HG02571 (cell line): ENCODE results near the gene BOK.
"Not testable (repeated sequence)": the region's sequence is repeated elsewhere in the genome, so short reads cannot be mapped to it uniquely, and the experiment has no call there.

Source experiments
- ATAC-seq: cut with Tn5 transposase; IDR thresholded peaks from one replicate; pipeline ENCODE4 v1.9.1; 2021; ENCODE audit warnings: mild to moderate bottlenecking, moderate library complexity; ENCODE audit not compliant: unreplicated experiment

Gene BOK

DNA sequence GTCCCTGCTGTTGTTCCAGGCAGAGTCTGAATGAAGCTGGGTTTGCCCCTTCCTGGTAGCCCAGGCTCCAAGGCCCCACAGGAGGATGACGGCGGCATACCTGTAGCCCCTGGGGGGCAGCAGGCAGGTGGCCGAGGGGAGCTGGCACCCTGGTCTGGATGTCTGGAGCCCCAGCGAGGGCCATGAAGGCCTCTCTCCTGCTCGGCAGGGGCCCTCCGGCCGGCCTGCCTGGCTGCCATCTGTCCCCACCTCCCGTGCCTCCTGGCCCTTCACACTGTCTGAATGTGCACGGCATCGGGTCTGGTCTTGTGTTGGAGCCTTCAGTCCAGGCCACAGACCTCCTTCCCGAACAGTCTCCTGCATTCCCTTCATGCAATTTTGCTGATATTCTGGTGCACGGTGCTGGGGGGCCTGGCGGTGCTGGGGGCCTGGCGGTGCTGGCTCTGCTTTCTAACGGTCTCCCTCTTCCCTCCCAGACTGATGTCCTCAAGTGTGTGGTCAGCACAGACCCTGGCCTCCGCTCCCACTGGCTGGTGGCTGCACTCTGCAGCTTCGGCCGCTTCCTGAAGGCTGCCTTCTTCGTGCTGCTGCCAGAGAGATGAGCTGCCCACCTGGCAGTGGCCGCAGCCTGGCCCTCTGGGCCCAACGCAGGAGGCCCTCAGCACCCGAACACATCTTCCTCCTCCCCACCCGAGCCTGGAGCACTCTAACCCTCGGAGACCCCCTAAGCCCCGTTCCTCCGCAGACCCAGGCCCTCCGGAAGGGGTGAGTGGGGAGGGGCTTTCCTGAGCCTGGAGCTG, 13.5 kb downstream of the BOK start:
- no peak for ATAC-seq

DNA sequence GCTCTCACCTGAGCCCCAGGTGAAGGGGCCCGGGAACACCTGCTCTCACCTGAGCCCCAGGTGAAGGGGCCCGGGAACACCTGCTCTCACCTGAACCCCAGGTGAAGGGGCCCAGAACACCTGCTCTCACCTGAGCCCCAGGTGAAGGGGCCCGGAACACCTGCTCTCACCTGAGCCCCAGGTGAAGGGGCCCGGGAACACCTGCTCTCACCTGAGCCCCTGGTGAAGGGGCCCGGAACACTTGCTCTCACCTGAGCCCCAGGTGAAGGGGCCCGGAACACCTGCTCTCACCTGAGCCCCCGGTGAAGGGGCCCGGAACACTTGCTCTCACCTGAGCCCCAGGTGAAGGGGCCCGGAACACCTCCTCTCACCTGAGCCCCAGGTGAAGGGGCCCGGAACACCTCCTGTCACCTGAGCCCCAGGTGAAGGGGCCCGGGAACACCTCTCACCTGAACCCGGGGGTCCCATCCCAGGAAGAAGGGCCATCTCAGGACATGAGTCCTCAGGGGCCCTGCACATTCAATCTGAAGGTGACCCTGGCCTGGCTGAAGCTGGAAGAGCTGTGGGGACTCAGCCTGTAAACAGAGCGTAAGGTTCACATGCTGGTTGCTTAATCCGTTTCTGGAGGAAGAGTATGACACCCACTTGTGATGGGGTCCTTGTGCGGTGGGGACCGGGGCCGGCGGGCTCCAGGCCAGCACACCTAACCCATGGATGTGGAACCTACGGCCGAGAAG, 14.5 kb downstream of the BOK start:
- not testable (repeated sequence) for ATAC-seq

DNA sequence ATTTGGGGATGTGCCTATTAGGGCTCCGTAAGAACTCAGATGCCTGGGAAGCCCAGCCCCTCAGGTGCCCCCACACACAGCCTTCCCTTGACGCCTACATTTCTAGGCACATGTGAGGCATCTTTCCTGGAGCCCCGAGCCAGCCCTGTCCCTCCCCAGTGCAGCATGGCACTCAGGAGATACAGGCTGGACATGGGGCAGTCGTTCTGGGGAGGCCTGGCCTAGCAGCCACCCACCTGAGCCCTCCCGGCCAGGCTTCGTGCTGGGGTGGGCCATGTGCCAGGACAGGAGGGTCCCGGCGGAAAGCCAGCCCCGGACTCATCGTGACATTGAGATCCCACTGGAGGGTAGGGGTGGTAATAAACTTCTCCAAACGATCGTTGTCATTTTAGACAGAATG, 15.2 kb downstream of the BOK start:
- no peak for ATAC-seq

DNA sequence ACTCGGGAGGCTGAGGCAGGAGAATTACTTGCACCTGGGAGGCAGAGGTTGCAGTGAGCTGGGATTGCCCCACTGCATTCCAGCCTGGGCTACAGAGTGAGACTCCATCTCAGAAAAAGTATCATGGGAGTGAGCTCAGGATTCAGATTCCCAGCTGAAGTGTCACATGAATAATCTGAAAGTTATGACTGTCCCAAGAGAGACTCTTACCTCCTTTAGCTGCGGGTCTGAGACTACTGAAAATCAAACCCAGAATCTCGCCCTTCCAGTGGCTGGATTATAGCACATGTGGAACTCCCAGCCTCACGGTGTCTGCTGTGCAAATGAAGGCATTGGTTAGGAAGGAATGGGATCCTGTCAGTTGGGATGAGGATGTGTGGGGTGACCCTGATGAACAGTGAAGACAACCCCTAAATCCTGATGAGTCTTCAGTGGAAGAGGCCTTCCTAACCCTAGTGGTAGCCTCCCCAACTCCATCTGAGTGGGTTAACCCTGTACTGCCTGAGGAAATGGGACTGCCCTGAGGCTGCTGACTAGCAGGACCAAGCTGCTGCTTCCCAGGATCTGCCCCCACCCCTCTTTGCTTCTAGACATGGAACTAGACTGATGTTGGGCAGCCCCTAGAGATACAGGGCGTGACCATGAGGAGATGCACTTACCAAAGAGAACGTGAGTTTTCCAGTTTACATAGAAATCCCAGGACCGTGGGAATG, 16.5 kb downstream of the BOK start:
- ATAC-seq = no peak

DNA sequence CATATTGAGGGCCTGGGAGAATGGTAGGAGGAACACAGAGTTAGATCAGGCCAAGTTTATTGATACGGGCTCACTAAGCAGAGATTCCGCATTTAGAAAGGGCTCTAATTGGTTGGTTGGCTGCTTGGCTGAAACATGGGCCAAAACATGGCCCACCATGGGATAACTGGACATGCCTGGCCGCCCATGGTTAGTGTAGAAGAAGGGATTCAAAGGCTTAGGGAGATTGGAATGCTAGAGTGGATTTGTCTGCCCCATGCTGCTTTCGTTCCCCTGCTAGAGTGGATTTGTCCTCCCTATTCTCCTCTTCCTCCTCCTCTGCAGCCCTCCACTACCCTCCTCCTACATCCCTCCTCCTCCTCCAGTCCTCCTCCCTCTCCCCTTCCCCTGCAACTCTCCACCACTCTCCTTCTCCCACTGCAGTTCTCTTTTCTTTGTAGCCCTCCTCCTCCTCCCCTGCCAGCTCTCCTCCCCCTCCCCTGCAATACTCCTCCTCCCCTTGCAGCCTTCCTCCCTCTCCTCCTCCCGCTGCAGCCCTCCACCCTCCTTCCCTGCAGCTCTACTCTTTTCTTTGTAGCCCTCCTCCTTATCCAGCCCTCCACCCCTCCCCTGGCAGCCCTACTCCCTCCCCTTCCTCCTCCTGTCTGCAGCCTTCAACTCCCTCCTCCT, 17.2 kb downstream of the BOK start:
- no peak for ATAC-seq

DNA sequence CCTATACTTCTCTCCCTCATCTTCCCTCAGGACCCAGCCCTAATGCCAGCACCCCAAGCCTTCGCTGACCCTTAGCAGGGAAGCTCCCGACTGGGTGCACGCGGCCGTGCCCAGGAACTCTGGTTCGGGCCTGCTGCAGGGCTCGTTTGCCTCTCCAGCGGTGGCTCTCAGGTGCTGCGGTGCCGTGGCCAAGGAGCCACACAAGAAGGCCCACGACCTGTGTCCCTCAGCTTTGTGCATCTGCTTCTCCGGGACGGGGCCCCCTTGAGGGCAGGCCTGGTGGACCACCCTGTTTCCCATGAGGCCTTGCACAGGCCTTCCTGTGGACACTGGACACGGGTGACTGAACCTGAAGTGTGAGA, 17.7 kb downstream of the BOK start:
- ATAC-seq = no peak

DNA sequence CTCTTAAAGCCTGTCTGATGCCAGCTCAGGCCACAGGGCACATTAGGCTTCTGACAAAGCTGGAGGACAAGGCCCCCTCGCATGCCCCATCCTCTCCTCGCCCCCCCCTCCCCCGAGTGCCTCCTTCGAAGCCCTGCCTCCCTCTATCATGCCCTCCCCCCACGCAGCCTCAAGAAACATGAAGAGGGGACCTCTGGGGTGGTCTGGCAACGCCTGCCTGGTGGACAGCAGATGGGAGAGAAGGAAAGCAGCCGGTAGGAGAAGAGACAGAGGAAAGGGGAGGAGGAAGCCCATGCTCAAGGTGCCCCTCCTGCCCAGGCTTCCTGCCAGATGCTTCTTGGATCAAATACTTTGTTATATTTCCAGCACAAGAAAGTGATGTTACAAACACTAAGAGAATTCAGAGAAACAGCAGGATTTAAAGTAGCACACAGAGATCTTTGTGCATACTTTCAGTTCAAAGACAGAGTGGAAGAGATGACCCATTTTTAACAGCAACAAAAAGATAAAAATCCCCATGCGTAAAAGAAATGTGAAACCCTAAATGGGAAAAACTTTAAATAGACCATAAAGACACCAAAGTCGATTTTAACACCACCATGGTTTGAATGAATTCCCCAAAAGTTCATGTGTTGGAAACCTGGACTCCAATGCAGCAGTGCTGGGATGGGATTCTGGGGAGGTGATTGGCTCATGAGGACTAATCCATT, 19.0 kb downstream of the BOK start:
- ATAC-seq = no peak

DNA sequence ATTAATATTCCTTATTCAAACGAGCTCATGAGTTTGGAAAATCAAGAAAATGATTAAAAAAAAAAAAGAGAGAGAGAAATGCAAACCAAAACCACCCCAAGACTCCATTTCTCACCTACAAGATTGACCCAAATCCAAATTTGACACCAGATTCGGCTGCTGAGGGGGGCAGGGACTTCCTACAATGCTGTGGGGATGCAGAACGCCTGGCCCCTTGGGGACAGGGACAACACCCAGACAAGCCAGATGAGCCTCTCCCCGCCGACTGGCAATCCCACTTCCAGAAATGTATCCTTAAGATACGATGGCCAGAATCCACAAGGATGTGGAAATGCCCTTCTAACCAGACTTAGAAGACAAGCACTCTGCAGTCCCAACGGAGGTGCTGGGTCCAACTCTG, 20.7 kb downstream of the BOK start:
- no peak for ATAC-seq

DNA sequence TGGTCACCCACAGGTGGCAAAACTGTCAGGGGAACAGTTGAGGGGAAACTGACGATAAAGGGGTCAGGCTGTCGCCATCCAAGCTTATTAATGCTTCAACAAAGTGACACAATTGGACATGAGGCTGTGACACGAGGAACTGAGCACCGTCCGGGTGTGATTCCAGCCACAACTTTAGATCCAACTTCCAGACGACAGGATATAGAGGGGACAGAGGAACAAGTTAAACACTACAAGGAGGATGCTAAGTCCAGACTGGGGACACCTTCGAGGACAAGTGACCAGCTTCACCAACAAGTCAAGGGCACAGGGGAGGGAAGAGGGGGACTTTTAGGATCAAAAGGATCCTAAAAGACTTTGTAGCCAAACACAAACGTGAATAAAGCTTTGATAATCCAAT, 23.8 kb downstream of the BOK start:
- ATAC-seq = no peak

DNA sequence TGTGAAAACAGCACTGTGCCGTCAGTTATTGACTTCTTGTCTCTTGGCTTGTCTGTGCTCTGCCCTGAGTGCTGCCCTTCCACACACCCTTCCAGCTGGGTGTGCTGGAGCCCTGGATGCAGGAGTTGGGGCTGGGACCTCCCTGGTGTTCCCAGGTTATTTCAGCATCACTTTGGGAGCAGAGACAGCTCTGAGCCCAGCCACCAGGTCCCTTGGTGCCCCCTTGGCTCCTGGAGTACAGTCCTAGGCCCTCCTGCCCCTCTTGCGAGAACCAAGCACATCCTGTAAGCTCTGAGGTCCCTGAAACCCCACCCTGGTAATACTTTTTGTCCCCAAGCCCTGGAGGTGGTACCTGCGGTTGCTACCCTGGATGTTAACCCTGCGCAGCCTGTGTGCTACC, 24.3 kb downstream of the BOK start:
- no peak for ATAC-seq

DNA sequence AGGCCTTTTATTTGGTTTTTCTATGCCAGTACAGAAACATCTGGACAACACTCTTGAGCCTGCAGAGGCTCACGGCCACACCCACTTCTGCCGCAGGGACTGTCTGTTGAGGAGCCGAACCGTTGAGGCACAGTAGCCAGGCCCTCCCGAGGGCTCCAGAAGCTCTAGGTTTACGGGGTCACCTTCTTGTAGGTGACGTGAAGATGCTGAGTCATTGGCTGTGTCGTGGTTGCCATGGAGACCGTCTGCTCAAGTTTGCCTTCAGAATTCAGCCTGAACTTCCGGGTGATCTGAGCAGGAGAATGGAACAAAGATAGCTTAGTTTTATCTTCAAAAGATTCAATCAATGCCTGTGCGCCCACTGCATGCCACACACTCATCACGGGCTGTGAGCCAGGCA, 25.9 kb downstream of the BOK start:
- no peak for ATAC-seq

DNA sequence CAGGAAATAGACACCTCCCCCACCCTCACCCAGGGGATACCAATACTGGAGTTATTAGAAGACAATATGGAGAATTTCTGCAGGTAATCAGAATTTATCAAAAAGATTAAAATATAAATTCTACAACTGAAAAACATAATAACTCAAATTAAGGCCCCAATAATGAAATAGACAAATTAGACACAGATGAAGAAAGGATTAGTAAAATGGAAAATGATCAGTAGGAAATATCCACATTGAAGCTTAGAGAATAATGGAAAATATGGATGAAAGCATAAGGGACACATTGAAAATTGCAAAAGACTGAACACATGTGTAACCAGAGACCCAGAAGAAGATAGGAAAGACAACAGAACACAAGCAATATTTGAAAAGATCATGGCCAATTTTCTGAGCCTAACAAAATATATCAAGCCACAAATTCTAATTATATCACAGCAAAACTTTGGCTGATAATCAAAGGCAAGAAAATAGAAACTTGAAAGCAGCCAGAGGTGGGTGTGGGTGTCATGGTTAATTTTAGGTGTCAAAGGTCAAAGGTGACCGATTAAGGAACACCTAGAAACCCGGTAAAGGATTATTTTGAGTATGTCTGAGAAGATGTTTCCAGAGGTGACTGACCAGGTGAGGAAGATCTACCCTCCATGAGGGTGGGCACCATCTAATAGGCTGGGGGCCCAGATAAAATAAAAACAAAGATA, 28.2 kb downstream of the BOK start:
- ATAC-seq = no peak

DNA sequence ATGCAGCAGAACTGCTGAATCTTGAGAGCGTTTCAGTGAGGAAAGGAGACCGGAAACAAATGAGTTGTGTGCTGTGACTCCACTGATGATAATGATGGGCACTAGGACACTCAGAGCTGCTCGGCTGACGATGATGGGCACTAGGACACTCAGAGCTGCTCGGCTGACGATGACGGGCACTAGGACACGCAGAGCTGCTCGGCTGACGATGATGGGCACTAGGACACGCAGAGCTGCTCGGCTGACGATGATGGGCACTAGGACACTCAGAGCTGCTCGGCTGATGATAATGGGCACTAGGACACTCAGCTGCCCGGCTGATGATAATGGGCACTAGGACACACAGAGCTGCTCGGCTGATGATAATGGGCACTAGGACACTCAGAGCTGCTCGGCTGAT, 31.3 kb downstream of the BOK start:
- not testable (repeated sequence) for ATAC-seq

DNA sequence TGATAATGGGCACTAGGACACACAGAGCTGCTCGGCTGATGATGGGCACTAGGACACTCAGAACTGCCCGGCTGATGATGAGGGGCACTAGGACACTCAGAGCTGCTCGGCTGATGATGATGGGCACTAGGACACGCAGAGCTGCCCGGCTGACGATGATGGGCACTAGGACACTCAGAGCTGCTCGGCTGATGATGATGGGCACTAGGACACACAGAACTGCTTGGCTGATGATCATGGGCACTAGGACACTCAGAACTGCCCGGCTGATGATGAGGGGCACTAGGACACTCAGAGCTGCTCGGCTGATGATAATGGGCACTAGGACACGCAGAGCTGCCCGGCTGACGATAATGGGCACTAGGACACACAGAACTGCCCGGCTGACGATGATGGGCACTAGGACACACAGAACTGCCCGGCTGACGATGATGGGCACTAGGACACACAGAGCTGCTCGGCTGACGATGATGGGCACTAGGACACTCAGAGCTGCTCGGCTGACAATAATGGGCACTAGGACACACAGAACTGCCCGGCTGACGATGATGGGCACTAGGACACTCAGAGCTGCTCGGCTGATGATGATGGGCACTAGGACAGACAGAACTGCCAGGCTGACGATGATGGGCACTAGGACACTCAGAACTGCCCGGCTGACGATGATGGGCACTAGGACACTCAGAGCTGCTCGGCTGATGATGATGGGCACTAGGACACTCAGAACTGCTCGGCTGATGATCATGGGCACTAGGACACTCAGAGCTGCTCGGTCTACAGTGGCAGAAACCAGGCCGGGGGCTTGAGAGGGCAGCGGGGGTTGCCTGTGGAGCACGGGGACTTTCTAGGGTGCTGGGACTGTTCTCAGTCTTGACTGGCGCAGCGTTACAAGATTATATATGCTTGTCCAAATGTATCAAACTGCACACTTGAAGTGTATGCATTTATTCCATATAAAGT, 32.2 kb downstream of the BOK start:
- not testable (repeated sequence) for ATAC-seq

DNA sequence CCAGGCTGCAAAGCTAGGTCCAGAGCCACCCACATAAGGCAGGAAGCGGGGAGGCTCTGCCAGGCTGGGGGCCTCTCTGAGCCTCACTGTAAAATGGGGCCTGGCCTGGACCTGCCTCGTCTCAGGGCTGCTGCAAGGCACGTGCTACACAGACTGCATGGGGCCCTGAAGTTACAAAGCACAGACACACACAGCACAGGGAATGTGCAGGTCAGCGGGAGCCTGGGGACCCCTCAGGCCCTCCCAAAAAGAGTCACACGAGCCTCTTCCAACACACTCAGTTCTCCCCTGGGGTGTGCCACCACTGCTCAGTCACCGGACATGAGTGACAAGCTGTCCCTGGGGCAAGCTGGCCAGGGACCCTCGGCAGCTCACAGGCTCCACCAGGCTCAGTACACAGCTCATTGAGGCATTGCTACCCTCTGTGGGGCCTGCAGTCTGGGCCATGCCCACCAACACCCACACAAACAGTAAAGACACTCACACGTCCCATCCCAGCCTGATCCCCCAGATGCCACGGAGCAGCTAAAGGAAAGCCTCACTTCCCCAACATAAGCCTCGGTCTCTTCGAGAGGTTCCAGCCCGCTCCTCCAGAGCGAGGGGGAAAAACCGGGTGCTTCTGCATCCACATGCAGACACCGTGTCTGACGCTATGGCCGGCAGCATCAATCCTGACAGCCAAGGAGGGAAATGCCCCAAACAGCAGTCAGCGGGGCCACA, 33.7 kb downstream of the BOK start:
- ATAC-seq = no peak

DNA sequence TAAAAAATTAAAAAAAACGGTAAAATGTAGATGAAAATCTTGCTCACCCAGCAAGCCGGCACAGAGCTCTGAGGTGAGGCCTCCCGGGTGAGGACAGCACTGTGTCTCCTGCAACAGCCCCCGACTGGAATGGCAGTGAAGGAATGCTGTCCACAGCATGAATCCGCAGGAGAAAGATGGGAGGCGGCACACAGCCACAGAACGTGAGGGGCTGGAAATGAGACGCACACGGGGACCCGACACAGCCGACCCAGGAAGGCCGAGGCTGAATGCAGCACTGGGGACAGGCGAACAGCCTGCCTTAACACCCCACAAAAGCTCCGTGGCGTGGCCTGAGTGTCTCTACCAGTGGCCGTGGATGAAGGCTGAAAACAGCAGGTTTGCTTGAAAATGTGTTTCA, 34.7 kb downstream of the BOK start:
- ATAC-seq = no peak

DNA sequence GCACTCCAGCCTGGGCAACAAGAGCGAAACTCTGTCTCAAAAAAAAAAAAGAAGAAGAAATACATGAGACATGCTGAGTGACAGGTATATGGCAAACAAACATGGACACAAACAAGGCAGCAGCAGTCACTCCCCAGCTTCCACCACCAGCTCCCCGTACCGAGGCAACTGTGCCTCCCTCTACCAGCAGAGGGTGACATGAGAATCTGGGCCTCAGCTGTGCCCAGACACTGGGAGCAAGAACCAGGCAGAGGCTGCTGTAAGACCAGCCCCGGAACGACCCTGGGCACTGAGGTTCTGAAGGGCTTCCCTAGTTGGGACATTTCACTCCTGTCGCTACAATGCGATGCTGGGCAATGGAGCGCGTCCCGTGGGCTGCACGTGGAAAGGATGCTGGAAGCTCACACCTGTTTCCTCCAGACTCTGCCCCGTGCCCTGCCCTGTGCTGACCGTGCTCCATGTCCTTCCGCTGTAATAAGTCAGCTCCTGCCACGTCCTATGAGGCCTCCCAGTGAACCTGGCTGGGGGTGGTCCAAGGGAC, 37.1 kb downstream of the BOK start:
- no peak for ATAC-seq

DNA sequence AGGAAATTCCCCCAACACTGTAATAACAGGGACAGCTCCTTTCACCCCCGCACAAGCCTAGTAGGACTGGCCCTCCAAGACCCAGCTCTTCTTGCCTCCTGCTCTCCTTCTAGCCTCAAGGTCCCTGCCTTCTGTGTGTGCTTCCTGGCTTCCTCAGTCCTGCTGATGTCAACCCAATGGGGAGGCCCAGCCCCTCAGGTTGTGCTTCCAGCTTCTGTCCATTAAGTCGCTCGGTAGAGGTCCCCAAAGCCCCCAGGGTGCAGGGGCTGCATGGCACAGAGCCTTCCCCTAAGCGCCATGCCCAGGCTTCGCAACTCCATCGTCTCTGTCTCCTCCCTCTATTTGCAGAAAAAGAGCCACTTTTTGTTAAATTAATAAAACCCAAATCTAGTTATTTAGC, 39.0 kb downstream of the BOK start:
- no peak for ATAC-seq
